Glomerular visceral epithelial cell (primary cell): Measurements from ENCODE around the gene NPR2.
A peak's percentile ranks its signal among the peaks of the same experiment; 100 is the strongest.

ENCODE experiments used
- DNase-seq: peaks from one replicate; pipeline ENCODE4 v3.0.0-alpha.2; 2016; ENCODE audit errors: extremely low spot score

The NPR2 gene

DNA sequence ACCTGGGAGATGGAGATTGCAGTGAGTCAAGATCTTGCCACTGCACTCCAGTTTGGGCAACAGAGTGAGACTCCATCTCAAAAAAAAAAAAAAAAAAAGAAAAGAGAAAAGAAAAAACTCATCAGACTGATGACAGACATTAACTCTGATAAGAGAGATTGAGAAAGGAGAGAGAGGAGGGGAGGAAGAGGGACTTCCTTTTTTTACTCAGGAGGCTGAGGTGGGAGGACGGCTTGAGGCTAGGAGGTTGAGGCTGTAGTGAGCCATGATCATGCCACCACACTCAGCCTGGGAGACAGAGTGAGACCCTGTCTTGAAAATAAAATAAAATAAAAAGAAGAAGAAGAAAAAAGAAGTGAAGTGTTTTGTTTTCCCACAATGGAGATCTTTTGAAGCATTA lies 27.6 kb upstream of the NPR2 start:
- no peak for DNase-seq

DNA sequence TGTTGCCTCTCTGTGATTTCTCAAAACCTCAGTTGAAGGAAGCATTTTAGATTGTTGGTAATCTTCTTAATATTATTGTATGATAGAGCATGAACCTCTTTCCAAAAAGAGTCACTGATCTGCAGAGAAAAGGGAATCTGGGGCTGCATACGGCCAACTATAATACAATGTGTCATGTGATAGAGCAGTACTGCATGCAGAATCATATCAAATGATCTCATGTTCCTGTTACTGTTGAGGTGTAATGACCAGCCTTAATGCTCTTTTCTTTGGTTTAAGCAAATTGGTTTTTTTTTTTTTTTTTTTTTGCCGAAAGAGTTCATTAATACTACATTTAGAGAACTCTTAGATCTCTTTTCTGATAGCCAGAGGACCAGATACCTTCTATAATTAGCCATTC lies 24.4 kb upstream of the NPR2 start:
- DNase-seq: no peak

DNA sequence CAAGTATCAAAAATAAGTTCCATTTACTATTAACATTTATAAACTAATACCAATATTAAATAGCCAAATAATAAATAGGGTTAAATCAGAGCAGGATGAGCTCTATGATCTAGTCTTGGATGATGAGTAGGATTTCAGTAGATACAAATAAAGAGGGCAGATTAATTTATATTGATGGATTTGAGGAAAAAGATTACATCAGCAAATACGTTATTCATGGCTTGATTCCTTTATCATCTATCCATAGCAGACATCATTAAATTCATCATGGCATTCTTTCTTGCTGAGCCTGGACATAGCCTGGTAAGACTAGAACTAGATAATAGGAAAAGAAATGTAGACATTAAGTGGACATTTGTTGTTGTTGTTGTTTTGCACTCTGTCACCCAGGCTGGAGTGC lies 23.9 kb upstream of the NPR2 start:
- no peak for DNase-seq

DNA sequence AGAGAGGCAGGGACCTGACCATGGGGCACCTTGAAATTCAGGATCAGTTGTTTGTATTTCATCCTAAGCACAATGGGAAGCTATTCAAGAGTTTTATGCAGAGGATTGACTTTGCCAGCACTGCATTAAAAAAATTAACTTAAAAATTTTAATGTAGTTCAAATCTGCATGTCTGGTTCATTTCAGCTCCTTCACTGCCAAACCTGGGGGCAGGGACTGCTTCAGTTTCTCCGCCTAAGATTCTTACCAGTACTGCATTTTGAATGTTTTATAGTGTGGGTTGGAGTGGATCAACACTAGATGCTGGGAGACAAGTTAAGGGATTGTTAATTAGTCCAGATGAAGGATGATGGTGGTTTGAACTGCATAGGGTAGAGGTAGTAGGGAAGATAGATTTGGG lies 21.6 kb upstream of the NPR2 start:
- DNase-seq: no peak

GRCh38 chr9:35771075-35771433 lies 20.3 kb upstream of the NPR2 start:
- DNase-seq: no peak

DNA sequence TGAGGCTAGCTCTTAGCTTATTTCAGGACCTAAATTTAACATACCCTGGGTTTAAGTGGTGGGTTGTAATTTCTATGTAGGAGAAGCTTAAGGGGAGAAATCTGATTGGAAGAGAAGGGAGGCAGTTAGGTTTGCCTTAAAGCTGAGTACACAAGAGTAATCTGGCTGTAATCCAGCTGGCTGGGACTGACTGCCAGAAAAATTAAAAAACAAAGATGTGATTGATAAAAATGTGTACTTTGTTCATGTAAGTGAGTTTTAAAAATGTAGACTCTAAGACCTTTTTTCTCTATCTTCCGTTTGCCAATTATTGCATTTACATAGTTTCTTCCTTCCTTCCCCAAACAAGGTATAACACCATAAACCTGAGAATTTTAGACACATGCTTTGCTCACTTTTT lies 19.9 kb upstream of the NPR2 start:
- no peak for DNase-seq

GRCh38 chr9:35771943-35772342 lies 19.4 kb upstream of the NPR2 start:
- DNase-seq: peak; percentile 24

DNA sequence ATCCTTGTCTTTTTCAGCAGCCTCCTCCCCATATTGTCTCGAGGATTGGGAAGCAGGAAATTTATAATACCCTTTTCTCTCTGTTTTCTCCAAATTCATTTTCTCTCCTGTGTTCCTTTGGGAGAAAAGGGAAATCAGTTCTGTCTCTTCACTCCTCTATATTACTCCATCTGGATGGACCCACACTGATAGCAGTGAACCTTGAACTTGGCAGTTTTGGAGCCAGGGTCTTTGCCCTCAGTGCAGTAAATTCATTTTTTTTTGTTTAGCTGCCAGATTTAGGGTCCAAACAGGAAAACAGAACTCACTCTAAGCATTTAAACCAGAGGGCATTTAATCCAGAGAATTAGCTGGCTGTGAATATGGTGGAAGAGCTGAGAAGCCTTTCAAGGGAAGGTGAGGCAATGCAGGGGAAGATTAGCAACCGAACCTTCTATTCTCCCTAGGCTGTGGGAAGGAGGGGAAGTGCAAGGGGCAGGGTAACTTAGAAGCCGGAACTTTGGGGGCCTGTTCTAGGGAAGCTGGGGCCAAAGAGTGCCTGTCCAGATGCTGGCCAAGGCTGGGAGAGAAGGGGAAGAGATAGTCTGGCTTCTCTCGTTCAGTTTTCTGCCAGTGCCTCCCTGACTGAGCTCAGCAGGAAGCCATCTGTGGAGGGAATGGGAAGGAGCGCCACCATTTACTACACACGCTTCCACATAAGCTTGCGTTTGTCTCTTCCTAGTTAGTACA lies 16.3 kb upstream of the NPR2 start:
- DNase-seq: no peak

- DNase-seq: no peak
Measured at GRCh38 chr9:35776018-35776417, 15.4 kb upstream of the NPR2 start.

GRCh38 chr9:35778496-35778895 lies 12.9 kb upstream of the NPR2 start:
- no peak for DNase-seq

- DNase-seq: no peak
Measured at GRCh38 chr9:35781066-35781465, 10.3 kb upstream of the NPR2 start.

DNA sequence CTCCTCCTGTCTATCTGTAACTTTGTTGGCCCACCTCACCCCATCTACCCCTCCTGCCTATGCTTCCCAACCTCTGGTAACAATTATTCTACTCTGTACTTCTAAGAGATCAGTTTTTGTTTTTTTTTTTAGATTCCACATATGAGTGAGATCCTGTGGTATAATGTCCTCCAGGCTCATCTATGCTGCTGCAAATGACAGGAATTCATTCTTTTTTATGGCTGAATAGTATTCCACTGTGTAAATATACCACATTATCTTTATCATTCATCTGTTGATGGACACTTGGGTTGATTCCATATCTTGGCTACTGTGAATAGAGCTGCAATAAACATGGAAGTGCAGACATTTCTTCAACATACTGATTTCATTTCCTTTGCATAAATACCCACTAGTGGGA lies 8.0 kb upstream of the NPR2 start:
- DNase-seq: no peak

- no peak for DNase-seq
Measured at GRCh38 chr9:35789541-35789940, 1.9 kb upstream of the NPR2 start.

DNA sequence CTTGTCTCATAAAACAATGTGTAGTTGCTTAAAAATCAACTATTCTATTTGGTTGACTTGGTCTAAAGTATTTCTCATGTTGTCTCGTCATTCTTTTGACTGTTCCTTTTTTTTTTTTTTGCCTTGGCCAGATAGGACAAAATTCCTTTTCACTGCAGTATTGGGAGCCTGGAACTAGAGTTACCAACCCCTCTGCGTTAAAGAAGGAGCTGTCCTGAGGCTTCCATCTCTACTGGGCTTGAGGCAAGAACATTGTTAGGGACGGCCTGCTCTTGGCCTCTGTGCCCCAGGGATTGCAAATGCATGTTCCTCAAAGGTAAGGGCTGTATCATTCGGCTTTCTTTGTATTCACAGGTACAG lies 1.4 kb upstream of the NPR2 start:
- DNase-seq: no peak

GRCh38 chr9:35790385-35791296 lies 750 bp upstream of the NPR2 start:
- DNase-seq: peak; percentile 83

DNA sequence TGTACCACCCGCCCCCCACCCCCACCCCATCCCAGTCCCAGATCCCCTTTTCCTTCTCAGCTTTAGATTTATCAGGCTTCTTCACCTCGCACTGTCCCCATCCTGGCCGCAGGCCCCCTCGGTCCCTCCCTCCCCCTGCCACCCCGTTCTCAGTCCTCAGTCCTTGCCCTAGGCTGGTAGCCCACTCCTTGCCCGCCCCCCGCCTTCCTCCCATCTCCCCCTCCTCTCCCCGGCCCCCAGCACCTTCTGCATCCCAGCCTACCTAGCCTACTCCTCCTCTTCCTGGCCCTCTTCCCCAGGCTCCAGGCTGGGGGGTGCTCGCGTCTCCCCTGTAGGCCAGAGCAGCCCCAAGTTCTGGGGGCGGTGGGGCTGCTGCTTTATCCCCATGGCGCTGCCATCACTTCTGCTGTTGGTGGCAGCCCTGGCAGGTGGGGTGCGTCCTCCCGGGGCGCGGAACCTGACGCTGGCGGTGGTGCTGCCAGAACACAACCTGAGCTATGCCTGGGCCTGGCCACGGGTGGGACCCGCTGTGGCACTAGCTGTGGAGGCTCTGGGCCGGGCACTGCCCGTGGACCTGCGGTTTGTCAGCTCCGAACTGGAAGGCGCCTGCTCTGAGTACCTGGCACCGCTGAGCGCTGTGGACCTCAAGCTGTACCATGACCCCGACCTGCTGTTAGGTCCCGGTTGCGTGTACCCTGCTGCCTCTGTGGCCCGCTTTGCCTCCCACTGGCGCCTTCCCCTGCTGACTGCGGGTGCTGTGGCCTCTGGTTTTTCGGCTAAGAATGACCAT lies 828 bp downstream of the NPR2 start:
- no peak for DNase-seq

DNA sequence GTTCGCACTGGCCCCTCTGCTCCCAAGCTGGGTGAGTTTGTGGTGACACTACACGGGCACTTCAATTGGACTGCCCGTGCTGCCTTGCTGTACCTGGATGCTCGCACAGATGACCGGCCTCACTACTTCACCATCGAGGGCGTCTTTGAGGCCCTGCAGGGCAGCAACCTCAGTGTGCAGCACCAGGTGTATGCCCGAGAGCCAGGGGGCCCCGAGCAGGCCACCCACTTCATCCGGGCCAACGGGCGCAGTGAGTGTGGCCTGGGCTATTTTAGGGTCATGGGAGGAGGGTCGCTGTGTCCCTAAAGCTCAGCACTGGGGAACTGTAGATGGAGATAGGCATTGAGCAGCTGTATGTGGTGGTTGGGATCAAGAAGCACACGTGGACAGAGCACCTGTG lies 1.4 kb downstream of the NPR2 start:
- DNase-seq: no peak

DNA sequence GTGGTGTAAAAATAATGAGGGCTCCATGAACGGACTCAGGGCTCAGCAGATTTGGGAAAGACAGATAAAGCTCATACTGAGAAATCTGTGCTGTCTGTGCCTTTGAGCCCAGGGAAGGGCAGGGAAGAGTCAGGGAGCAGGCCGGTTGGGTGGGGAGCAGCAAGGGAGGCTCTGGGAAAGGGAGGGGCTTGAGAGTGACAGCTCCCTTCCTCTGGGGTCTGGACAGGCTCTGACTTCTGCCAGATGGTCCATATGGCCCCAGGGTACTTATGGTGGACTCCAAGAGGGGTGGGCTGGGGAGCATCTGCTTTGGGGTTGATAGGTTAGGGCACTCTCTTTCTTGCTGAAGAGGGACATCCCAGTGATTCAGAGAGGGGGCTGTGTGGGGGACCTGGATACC lies 2.1 kb downstream of the NPR2 start:
- no peak for DNase-seq

- DNase-seq: no peak
Measured at GRCh38 chr9:35795695-35796094, 4.3 kb downstream of the NPR2 start.

DNA sequence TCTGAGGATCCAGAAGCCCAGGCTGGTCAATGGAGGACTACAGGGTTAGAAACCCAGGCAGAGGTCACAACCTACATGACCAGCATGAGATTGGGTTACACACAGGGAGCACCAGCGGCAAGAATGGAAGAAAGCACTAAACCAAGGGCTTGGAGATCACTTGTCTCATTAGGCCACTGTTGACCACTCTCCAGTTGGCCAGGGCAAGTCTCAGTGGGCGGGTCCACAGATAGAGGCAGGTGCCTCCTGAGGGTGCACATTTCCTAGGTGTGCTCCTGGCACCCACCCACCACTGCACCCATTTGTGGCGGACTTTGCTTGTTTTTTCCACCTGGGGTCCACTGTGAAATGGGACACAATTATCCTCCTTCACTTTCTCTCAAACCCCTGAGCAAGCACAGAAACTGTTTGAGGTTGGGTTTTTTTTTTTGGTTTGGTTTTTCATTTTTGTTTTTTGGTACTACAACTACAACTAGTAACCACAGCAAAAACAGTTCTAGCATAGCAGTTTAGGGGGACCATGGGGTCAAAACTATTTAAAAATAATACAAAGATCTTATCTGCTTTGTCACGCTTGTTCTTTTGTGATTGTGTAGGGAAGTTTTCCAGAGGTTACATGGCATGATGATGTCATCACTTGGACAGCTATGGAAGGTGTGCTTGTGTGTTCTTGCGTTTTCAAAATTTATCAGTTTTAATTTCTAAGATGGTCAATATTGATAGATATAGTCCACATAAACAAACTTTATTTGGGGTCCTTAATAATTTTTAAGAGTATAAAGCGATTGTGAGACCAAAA lies 6.1 kb downstream of the NPR2 start:
- no peak for DNase-seq

GRCh38 chr9:35798658-35799374 lies 7.4 kb downstream of the NPR2 start:
- DNase-seq: peak; percentile 71
